Measurements from ENCODE around the gene HTD2. TPM values are rescaled to one million over a fixed set of nuclear protein-coding genes. Genes with fewer than 3 reads are reported as not detected.

HTD2 gene
- total RNA-seq, 6 donors from 2014 or later: 7.1 to 14.7 (median 9.0) TPM; not detected in 1

DNA sequence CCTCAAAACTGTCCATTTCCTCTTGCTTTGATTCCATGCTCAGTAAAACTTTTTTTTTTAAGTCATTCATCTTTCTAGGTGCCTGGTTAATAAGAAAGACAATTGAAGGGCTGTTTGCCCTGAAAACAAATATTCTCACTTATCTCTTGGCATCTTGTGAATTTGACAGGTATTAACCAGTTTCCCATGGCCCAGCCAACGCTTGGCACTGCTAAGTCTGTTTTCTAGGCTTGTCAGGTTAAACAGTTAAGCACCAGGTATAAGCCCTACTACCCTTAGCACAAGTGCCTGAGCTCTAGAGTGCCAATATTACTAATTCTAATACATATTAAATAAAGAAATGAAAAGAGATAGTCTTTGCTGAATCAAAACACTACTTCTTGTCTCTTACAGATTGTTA is 62.7 kb downstream of the HTD2 start:
- H3K4me1 ChIP-seq: peaks cover 0 to 4% (median 0%) of the 10 kb centered on the region in 4 donors
- no peak for ATAC-seq (ENCODE audit: low FRiP score in 2 of 2)
- WGBS, 2 donors: 77 to 86% methylated on average over 1 of the region's 1 CpG

More for the DNA sequence above, 62.7 kb downstream of the HTD2 start:
- Histone ChIP-seq H3K36me3 (peaks cover 0 to 8% (median 0%) of the 10 kb centered on the region in 4 donors), H3K27ac (no peak overlapping the region), H3K4me3 (no peak overlapping the region), H3K9me3 (no peaks in the 10 kb centered on the region), H3K27me3 (no peaks in the 10 kb centered on the region)
- TF ChIP-seq POLR2AphosphoS5 (IDR thresholded peaks at IDR 0.05): no peak
- no peak for TF ChIP-seq EP300 (IDR thresholded peaks at IDR 0.05)
- no peak for TF ChIP-seq POLR2A (IDR thresholded peaks at IDR 0.05)
- TF ChIP-seq, protein P1, sequence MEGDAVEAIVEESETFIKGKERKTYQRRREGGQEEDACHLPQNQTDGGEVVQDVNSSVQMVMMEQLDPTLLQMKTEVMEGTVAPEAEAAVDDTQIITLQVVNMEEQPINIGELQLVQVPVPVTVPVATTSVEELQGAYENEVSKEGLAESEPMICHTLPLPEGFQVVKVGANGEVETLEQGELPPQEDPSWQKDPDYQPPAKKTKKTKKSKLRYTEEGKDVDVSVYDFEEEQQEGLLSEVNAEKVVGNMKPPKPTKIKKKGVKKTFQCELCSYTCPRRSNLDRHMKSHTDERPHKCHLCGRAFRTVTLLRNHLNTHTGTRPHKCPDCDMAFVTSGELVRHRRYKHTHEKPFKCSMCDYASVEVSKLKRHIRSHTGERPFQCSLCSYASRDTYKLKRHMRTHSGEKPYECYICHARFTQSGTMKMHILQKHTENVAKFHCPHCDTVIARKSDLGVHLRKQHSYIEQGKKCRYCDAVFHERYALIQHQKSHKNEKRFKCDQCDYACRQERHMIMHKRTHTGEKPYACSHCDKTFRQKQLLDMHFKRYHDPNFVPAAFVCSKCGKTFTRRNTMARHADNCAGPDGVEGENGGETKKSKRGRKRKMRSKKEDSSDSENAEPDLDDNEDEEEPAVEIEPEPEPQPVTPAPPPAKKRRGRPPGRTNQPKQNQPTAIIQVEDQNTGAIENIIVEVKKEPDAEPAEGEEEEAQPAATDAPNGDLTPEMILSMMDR (IDR thresholded peaks at IDR 0.05): no peak
- DNase-seq: no peak

Small RNA genes within 50 kb of the gene (small RNA-seq; reads per million reads assigned to genes)
- 0 reads per million in 4 donors for gene AC098479.1

Other genes with a start within 250 kb of the HTD2 start
- 10 to 100 TPM in 1 of 6 donors, 1 to 10 TPM in 2, under 1 TPM in 2, not detected in 1; 0.59 to 35.6 (median 3.3) TPM for gene DNASE1L3, start 95.5 kb upstream of the HTD2 start, total RNA-seq
- gene ABHD6, start 68.7 kb upstream of the HTD2 start, total RNA-seq: 10 to 100 TPM in 5 of 6 donors, 1 to 10 TPM in 1; 9.7 to 54.7 (median 16.9) TPM
- gene RPP14, start 275 bp upstream of the HTD2 start, total RNA-seq: 10 to 100 TPM in 2 of 6 donors, 1 to 10 TPM in 4; 6.3 to 11.0 (median 9.4) TPM
- gene PXK, start 26.4 kb downstream of the HTD2 start, total RNA-seq: 10 to 100 TPM; 17.6 to 38.8 (median 23.2) TPM
- 10 to 100 TPM; 20.4 to 81.4 (median 48.5) TPM for gene PDHB, start 127.3 kb downstream of the HTD2 start, total RNA-seq
- gene KCTD6, start 185.6 kb downstream of the HTD2 start, total RNA-seq: 10 to 100 TPM in 1 of 6 donors, 1 to 10 TPM in 5; 2.2 to 13.1 (median 6.0) TPM
- gene ACOX2, start 230.7 kb downstream of the HTD2 start, total RNA-seq: 10 to 100 TPM in 4 of 6 donors, 1 to 10 TPM in 2; 5.2 to 32.5 (median 15.8) TPM